ENCODE results near the gene LAMA2. TPM values are rescaled to one million over a fixed set of nuclear protein-coding genes. Genes with fewer than 3 reads are reported as not detected.

Gene LAMA2
- total RNA-seq, 2 experiments from 2014 or later: 0.69 to 1.5 TPM

DNA sequence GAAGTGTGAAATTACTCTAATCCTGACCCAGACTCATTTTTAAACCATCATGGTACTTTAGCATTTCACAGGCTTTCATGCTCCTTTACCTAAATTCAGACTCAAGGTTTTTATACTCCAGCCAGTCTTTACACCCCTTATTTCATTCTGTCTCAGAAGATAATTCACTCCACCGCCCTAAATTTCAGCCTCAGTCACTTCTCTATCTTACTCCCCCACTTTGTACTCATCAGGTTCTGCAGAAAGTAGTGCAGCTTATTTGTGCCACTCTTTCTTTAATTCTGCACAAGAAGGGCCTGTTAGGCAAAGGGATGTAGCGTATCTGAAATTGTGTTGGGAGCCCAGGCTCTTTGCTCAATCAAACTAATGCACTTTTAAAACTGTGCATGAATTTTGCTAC, 621.5 kb downstream of the LAMA2 start:
- H3K9me3 Mint-ChIP-seq: no peaks in the 10 kb centered on the region
- TF ChIP-seq, protein P1, sequence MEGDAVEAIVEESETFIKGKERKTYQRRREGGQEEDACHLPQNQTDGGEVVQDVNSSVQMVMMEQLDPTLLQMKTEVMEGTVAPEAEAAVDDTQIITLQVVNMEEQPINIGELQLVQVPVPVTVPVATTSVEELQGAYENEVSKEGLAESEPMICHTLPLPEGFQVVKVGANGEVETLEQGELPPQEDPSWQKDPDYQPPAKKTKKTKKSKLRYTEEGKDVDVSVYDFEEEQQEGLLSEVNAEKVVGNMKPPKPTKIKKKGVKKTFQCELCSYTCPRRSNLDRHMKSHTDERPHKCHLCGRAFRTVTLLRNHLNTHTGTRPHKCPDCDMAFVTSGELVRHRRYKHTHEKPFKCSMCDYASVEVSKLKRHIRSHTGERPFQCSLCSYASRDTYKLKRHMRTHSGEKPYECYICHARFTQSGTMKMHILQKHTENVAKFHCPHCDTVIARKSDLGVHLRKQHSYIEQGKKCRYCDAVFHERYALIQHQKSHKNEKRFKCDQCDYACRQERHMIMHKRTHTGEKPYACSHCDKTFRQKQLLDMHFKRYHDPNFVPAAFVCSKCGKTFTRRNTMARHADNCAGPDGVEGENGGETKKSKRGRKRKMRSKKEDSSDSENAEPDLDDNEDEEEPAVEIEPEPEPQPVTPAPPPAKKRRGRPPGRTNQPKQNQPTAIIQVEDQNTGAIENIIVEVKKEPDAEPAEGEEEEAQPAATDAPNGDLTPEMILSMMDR (IDR thresholded peaks at IDR 0.05): no peak
- no peak overlapping the region for H3K4me3 Mint-ChIP-seq
- peaks cover 17% of the 10 kb centered on the region for H3K4me1 Mint-ChIP-seq (ENCODE audit: low read depth)
- CTCF ChIA-PET: interaction anchor here (0.9 to 1.0 kb wide), 2 partner anchors 72 to 517 kb away, joined by 3 read pairs; no protein-coding TSS in a partner anchor
- intact Hi-C loops (cut with micrococcal nuclease): loop anchor here (5.0 kb wide), 1 partner anchor 228 kb away; no protein-coding TSS in a partner anchor
- ATAC-seq (no peak), DNase-seq (no peak)
- no peaks in the 10 kb centered on the region for H3K27me3 Mint-ChIP-seq
- H3K27ac Mint-ChIP-seq: no peak overlapping the region
- no peaks in the 10 kb centered on the region for H3K36me3 Mint-ChIP-seq (ENCODE audit: low read depth)
- POLR2A ChIA-PET: no interaction called here

DNA sequence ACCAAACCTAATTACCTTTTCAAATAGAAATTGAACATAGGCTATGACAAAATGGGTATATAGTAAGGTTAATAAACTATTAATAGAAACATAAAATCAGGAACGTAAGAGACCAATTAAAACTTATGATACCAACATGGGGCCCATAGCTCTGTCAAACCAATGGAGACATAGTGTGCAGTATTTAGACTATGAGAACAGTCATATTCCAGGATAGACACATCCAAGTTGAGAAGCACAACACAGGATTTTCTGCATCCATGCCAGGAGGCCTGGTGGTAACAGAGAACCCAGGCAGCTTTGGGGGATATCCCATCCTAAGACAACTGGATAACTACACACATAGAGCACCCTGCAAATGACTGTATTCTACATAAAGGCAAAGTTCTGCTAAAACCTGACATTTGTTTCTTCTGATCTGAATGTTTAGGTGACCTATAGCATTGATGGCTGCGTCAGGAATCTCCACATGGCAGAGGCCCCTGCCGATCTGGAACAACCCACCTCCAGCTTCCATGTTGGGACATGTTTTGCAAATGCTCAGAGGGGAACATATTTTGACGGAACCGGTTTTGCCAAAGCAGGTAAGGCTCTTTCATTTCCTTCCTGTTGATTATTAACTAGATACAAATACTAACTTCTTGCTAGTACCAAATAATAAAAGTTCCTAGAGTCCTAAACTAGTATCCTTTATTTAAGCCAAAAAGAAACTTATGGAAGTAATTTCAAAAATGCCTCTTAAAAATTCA, 624.3 kb downstream of the LAMA2 start:
- no peak for DNase-seq
- ATAC-seq: no peak
- POLR2A ChIA-PET: no interaction called here
- intact Hi-C loops (cut with micrococcal nuclease): no loop called here
- TF ChIP-seq, protein P1 (IDR thresholded peaks at IDR 0.05): no peak
- Mint-ChIP-seq H3K4me3 (no peak overlapping the region), H3K27me3 (peaks cover 1% of the 10 kb centered on the region), H3K27ac (no peak overlapping the region), H3K4me1 (ENCODE audit: low read depth) (peaks cover 4% of the 10 kb centered on the region), H3K9me3 (no peaks in the 10 kb centered on the region), H3K36me3 (ENCODE audit: low read depth) (no peaks in the 10 kb centered on the region)
- CTCF ChIA-PET: no interaction called here

DNA sequence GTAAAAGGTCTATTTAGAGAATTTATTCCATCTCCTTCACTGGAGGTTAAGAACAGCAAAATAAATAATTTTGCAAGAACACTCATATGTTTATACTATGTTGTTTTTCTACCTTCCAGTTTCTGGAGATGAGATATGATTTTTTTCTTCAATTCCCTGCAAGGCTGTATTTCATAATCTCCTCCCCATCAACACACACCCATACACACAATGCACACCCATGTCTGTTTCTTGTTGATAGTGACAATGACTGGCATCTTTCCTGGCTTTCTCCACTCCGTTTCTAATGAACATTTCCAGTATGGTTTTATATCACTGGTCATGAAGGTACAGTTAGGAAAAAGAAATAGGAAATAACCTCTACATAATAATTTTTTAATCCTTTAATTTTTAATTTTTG, 624.9 kb downstream of the LAMA2 start:
- Mint-ChIP-seq H3K4me3 (no peak overlapping the region), H3K4me1 (ENCODE audit: low read depth) (peaks cover 4% of the 10 kb centered on the region), H3K27ac (no peak overlapping the region), H3K36me3 (ENCODE audit: low read depth) (no peaks in the 10 kb centered on the region), H3K27me3 (peaks cover 1% of the 10 kb centered on the region), H3K9me3 (no peaks in the 10 kb centered on the region)
- POLR2A ChIA-PET: no interaction called here
- CTCF ChIA-PET: no interaction called here
- intact Hi-C loops (cut with micrococcal nuclease): no loop called here
- DNase-seq (no peak), ATAC-seq (no peak)
- TF ChIP-seq, protein P1 (IDR thresholded peaks at IDR 0.05): no peak

DNA sequence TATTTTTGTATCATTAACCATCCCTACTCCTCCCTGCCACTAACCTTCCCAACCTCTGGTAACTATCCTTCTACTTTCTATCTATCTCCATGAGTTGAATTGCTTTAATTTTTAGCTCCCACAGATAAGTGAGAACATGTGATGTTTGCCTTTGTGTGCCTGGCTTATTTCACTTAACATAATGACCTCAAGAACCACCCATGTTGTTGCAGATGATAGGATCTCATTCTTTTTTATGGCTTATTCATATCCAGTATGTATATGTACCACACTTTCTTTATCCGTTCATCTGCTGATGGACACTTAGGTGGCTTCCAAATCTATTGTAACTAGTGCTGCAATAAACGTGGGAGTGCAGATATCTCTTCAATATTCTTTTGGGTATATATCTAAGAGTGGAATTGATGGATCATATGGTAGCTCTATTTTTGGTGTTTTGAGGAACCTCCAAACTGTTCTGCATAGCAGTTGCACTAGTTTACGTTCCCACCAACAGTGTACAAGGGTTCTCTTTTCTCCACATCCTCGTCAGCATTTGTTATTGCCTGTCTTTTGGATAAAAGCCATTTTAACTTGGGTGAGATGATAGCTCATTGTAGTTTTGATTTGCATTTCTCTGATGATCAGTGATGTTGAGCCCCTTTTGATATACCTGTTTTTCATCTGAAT, 625.7 kb downstream of the LAMA2 start:
- ATAC-seq (no peak), DNase-seq (no peak)
- POLR2A ChIA-PET: no interaction called here
- H3K9me3 Mint-ChIP-seq: no peaks in the 10 kb centered on the region
- no peak overlapping the region for H3K27ac Mint-ChIP-seq
- H3K4me3 Mint-ChIP-seq: no peak overlapping the region
- peaks cover 4% of the 10 kb centered on the region for H3K4me1 Mint-ChIP-seq (ENCODE audit: low read depth)
- TF ChIP-seq, protein P1 (IDR thresholded peaks at IDR 0.05): no peak
- H3K36me3 Mint-ChIP-seq (ENCODE audit: low read depth): no peaks in the 10 kb centered on the region
- peaks cover 1% of the 10 kb centered on the region for H3K27me3 Mint-ChIP-seq
- CTCF ChIA-PET: interaction anchor here (1.9 kb wide), 1 partner anchor 9 kb away, joined by 5 read pairs; no protein-coding TSS in a partner anchor
- intact Hi-C loops (cut with micrococcal nuclease): no loop called here

DNA sequence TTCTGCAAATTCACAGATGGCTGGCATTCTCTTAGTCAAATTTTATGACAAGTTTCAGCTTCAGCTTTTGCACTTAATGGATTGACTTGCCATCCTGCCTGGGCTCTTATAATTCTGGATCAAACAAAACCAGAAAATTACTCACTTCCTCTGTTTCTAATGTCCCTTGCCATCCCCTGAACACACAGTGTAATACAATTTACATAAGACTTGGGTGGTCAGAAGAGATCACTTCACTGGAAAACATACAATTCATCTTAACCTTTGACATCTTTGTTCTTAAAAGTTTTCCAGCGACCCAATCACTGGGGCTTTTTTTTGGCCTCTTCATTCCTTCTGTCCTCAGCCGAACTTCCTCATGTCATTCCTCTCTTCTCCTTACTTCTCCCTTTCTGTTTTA, 628.0 kb downstream of the LAMA2 start:
- Mint-ChIP-seq H3K4me1 (ENCODE audit: low read depth) (peaks cover 4% of the 10 kb centered on the region), H3K27ac (no peak overlapping the region), H3K27me3 (peaks cover 1% of the 10 kb centered on the region), H3K36me3 (ENCODE audit: low read depth) (no peaks in the 10 kb centered on the region), H3K9me3 (no peaks in the 10 kb centered on the region), H3K4me3 (no peak overlapping the region)
- intact Hi-C loops (cut with micrococcal nuclease): no loop called here
- ChIA-PET CTCF (interaction anchor here (3.0 kb wide), 1 partner anchor 10 kb away, joined by 13 read pairs; no protein-coding TSS in a partner anchor), POLR2A (no interaction called here)
- ATAC-seq (no peak), DNase-seq (no peak)
- TF ChIP-seq, protein P1 (IDR thresholded peaks at IDR 0.05): no peak

All from activated CD8-positive, alpha-beta T cell treated with anti-CD3 and anti-CD28 coated beads for 36 hours (primary cell).